GM18507 (cell line): Measurements from ENCODE around the gene CEBPE.
A peak's percentile ranks its signal among the peaks of the same experiment; 100 is the strongest.

Experiments
- DNase-seq: peaks from one replicate; pipeline ENCODE4 v3.0.0; 2011; ENCODE audit warnings: low read depth; ENCODE audit not compliant: insufficient read length; ENCODE audit errors: extremely low spot score
- FAIRE-seq: peaks from 2 replicates; lab custom pipeline; 2011; peaks lifted over from hg19 to GRCh38; lab: Jason Lieb, UNC

CEBPE gene

DNA sequence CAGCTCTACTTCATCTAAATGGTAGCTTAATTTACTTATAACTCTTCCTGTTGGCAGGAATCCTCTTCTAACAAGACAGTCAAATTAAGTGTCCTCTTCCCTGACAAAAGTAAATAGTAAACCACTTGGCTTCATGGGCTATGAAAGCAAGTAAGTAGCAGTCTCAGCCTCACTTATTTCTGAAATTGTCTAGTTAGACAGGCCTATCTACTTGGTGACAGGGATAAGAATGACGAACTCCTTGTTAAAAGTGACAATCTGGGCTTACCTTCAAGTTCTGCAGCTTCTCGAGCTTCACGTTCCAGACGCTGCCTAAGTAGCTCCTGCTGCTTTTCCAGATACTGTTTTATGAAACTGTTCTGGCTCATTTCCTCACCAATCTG, 28.8 kb downstream of the CEBPE start:
- FAIRE-seq, result no peak
- no peak for DNase-seq

- DNase-seq (no peak), FAIRE-seq (no peak)
Observed at GRCh38 chr14:23089498-23090253, 29.4 kb downstream of the CEBPE start.

DNA sequence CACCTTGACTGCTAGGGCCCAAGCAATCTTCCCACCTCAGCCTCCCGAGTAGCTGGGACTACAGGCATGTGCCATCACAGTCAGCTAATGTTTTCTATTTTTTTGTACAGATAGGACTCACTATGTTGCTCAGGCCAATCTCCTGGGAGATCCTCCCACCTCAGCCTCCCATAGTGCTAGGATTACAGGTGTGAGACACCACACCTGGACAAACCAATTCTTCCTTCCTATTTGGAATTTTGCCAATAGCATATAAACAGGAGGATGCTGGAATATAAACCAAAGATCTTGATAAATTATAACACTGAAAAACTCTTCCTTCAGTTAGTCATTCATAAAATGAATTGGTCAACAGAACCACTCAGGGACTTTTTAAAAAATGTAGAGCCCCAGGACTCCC, 32.5 kb downstream of the CEBPE start:
- DNase-seq (no peak), FAIRE-seq (no peak)

- FAIRE-seq (no peak), DNase-seq (no peak)
Observed at GRCh38 chr14:23085458-23085857, 33.6 kb downstream of the CEBPE start.

DNA sequence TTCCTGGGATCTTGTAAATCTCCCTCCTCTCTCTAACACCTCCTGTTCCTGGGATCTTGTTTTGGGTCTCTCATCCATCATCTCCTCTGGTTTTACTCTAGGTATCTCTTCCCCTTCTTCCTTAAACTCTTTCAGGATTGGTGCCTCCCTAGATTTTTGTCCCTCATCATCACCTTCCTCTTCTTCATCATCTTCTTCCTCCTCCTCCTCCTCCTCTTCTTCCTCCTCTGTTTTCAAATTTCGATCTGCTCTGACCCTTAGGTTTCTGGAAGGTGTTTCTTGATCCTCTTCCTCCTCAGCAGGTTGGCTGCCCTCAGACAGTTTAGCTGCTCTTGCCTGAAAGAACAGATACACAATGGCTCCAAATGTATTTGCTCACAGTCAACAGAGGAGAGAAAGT, 38.6 kb downstream of the CEBPE start:
- no peak for DNase-seq
- FAIRE-seq, result no peak

GRCh38 chr14:23079716-23080115, 39.3 kb downstream of the CEBPE start:
- no peak for FAIRE-seq
- DNase-seq, result no peak

GRCh38 chr14:23078692-23079116, 40.4 kb downstream of the CEBPE start:
- DNase-seq, result no peak
- FAIRE-seq, result no peak

GRCh38 chr14:23077962-23078361, 41.1 kb downstream of the CEBPE start:
- FAIRE-seq, result no peak

GRCh38 chr14:23076785-23077408, 42.2 kb downstream of the CEBPE start:
- no peak for DNase-seq
- peak; percentile 47 for FAIRE-seq

More at GRCh38 chr14:23077962-23078361, 41.1 kb downstream of the CEBPE start:
- no peak for DNase-seq

DNA sequence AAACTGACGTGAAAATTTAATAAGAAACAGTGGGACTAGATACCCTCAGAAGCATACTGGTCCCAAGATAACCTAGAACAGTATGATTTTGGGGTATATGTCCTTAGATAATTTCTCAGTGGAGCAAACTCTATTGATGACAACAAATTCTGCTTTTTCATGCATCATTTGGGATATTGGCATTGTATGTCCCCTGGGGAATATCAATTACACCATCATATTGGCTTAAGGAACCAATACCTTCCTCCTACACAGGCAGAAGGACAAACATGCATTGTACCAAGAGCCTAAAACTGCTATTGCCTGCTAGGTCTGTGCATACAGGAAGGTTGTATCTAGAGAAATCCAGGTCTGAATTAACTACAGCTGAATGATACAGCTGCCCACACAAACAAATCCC, 44.1 kb downstream of the CEBPE start:
- FAIRE-seq, result no peak
- no peak for DNase-seq

DNA sequence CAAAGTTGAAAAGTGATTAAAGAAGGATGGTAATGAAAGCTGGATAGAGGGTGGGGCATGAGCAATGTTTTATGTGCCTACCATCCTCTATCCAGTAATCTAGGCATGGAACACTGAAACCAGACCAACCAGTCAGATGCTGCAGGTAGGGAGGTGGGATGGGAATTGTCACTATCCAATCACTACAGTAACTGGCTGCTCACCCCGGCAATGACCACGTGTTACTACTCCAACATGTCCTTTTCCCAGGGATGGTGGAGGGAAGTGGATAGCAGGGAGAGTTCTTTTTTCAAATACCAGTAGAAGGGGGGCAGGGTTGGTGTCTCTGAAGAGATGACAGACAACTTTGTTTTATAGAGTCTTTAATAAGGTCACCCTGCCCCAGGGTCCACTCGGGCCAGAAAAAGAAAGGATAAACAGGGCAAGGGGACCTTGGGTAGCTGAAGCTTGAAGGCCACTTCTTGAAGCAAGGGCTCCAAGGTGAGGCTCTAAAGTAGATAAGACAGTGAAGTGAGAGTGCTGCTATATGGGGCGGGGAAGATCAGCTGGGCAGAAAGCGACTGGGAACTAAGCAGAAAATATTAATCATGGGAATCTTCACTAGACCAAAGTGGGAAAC, 47.0 kb downstream of the CEBPE start:
- DNase-seq, result no peak
- FAIRE-seq, result no peak

- peak; percentile 91 for FAIRE-seq
Observed at GRCh38 chr14:23071244-23071920, 47.7 kb downstream of the CEBPE start.

DNA sequence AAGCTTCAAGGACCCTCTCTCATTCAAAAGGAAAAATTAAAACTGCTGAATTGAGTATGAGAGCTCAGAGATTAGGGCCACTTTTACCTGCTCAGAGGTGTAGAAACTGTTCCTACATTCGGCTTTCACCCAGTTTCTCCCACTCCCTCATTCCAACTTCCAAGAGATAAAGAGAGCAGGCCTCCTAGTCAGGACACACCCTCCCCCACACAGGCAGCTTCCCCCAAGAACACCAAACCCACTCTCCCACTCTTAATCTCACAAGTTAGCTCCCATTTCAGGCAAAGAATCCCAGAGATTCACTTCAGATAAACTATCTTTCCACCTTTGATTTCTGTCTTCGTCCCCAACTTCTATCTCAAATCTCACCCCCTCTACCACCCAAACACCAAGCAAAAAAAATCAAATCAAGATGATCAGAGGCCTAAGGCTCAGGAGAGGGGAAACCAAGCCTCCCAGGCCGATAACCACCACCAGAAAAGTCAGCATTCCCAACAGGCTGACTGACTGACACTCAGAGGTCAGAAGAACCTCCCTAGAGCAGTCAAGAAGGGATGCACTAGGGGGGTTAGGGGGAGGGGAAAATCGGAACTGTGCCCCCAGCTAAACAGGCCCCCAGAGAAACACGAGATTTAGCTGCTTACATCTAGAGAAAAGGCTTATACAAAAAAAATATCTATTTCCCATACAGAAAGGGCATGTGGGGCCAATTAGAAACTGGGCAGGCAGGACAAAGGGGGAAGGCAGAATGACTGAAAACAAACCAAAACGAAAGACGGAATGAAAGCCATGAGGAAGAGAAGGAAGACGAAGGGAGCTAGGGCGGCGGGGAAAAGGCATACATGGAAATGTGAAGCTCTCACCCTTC, 48.6 kb downstream of the CEBPE start:
- FAIRE-seq, result no peak
- DNase-seq, result no peak

More at GRCh38 chr14:23071244-23071920, 47.7 kb downstream of the CEBPE start:
- DNase-seq, result peak; percentile 78

- DNase-seq, result no peak
- no peak for FAIRE-seq
Observed at GRCh38 chr14:23069413-23069806, 49.6 kb downstream of the CEBPE start.

GRCh38 chr14:23068789-23069412, 50.2 kb downstream of the CEBPE start:
- FAIRE-seq (peak; percentile 86), DNase-seq (peak; percentile 76)

- DNase-seq (no peak), FAIRE-seq (no peak)
Observed at GRCh38 chr14:23067847-23068788, 50.9 kb downstream of the CEBPE start.
